Upper lobe of right lung (tissue), 1 donor: Measurements from ENCODE around the gene GLIS1. TPM values are rescaled to one million over a fixed set of nuclear protein-coding genes. Genes with fewer than 3 reads are reported as not detected.

ENCODE experiments used
- ATAC-seq: fragments of 200-7000 bp; cut with Tn5 transposase; one replicate; pipeline ENCODE4 v1.9.1; 2020; ENCODE audit warnings: mild to moderate bottlenecking, moderate library complexity
- DNase-seq: peaks from one replicate; pipeline ENCODE4 v3.0.0-alpha.2; 2020
- H3K27ac ChIP-seq: fragments of 200-600 bp; one replicate; pipeline ENCODE4 v1.8.0; 2022
- H3K27me3 ChIP-seq: fragments of 200-600 bp; one replicate; pipeline ENCODE4 v1.8.0; 2022; ENCODE audit warnings: mild to moderate bottlenecking
- H3K36me3 ChIP-seq: fragments of 200-600 bp; one replicate; pipeline ENCODE4 v1.8.0; 2022
- H3K4me1 ChIP-seq: fragments of 200-600 bp; one replicate; pipeline ENCODE4 v1.8.0; 2022
- H3K4me3 ChIP-seq: fragments of 200-600 bp; one replicate; pipeline ENCODE4 v1.8.0; 2022; ENCODE audit warnings: mild to moderate bottlenecking
- H3K9me3 ChIP-seq: fragments of 200-600 bp; one replicate; pipeline ENCODE4 v1.8.0; 2022
- intact Hi-C: fragments of 100-400 bp; cut with DNase I; formaldehyde crosslinking; loops from one replicate; pipeline ENCODE4 v1.11.0; 2022
- total RNA-seq: library from RNA; stranded (reverse); fragmentation: NEBNext Ultra II Directional; extraction: Animal tissue kit (Norgen Biotek cat#: 25700); gene quantifications from one replicate; pipeline ENCODE4 v1.2.1, GENCODE V29; 2021
- TF ChIP-seq, protein P1 (sequence below): fragments of 200-600 bp; IDR thresholded peaks from one replicate; pipeline ENCODE4 v1.8.0; 2022; ENCODE audit warnings: antibody characterized with exemption
- donor health status: DM: no; HTN: yes; CAD: no; lungs with severe emphysema.

The GLIS1 gene
- total RNA-seq, 1 donor from 2014 or later, result 0.14 TPM

DNA sequence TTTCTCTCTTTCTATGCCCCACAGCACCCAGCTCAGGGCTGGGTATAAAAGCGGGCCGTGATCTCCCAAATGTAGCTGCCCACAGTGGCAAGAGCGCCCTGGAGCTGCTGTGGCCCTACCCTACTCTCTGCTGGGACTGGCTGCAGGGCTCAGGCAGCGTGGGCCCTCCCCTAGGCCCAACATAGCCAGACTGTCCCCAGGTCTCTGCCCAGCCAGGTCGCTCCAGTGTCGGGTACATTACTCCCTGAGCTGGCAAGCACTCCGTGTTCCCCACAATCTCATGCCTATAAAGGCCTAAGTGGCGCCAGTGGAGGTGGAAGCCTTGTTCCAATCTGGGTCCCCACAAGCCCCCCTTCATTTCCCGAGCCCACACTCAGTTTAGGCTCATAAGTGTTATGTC lies 66.2 kb downstream of the GLIS1 start:
- Histone ChIP-seq H3K4me1 (no peaks in the 10 kb centered on the region), H3K27ac (no peak overlapping the region), H3K9me3 (no peaks in the 10 kb centered on the region), H3K36me3 (no peaks in the 10 kb centered on the region), H3K4me3 (no peak overlapping the region), H3K27me3 (no peaks in the 10 kb centered on the region)
- DNase-seq (no peak), ATAC-seq (no peak)
- intact Hi-C loops, result no loop called here
- TF ChIP-seq, protein P1, sequence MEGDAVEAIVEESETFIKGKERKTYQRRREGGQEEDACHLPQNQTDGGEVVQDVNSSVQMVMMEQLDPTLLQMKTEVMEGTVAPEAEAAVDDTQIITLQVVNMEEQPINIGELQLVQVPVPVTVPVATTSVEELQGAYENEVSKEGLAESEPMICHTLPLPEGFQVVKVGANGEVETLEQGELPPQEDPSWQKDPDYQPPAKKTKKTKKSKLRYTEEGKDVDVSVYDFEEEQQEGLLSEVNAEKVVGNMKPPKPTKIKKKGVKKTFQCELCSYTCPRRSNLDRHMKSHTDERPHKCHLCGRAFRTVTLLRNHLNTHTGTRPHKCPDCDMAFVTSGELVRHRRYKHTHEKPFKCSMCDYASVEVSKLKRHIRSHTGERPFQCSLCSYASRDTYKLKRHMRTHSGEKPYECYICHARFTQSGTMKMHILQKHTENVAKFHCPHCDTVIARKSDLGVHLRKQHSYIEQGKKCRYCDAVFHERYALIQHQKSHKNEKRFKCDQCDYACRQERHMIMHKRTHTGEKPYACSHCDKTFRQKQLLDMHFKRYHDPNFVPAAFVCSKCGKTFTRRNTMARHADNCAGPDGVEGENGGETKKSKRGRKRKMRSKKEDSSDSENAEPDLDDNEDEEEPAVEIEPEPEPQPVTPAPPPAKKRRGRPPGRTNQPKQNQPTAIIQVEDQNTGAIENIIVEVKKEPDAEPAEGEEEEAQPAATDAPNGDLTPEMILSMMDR, result no peak

DNA sequence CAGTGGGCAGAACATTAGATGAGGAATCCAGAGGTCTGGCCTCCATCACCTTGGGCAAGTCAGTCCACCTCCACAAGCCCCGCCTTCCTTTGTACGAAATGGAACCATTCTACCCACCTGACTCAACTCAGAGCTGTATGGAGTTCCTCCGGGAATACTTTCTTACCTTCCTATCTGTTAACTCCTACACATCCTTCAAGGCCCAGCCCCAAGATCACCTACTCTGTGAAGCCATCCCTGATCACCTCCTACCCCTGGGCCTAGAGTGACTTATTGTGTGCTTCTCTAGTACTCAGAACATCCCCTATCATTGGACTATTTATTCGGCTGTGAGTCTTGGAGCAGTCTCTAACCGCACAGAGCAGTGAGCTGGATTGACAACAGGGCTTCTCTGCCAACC lies 66.7 kb downstream of the GLIS1 start:
- Histone ChIP-seq H3K27me3 (no peaks in the 10 kb centered on the region), H3K4me3 (no peak overlapping the region), H3K9me3 (no peaks in the 10 kb centered on the region), H3K4me1 (no peaks in the 10 kb centered on the region), H3K27ac (no peak overlapping the region), H3K36me3 (no peaks in the 10 kb centered on the region)
- ATAC-seq (no peak), DNase-seq (no peak)
- intact Hi-C loops, result no loop called here
- TF ChIP-seq, protein P1, result no peak

DNA sequence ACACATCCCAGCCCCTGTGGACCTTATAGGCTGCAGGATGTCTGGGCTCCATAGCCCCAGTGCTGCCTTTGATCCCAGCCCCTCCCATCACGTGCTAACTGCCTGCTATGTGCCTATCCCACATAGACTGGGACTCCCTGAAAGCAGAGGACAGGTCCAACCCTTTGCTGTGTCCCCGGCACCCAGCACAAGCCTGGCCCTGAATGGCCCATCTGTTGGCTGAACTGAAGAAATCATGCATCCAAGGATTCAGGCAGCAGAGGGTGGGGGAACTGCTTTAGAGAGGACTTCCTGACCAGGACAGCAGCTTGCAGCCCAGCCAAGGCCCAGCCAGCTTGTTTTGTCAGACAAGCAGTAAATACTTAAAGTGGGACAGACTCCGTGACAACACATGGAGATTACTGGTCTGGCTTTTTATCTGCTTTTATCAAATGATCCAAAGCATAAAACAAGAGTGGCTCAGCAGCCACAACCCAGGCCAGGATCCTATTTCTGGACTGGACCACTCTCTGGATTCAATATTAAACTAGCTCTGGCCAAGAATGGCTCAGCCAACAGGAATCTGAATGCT lies 69.3 kb downstream of the GLIS1 start:
- Histone ChIP-seq H3K4me3 (no peak overlapping the region), H3K27me3 (no peaks in the 10 kb centered on the region), H3K4me1 (no peaks in the 10 kb centered on the region), H3K9me3 (no peaks in the 10 kb centered on the region), H3K27ac (no peak overlapping the region), H3K36me3 (no peaks in the 10 kb centered on the region)
- DNase-seq (no peak), ATAC-seq (peak; percentile 8)
- intact Hi-C loops, result no loop called here
- TF ChIP-seq, protein P1, result no peak

DNA sequence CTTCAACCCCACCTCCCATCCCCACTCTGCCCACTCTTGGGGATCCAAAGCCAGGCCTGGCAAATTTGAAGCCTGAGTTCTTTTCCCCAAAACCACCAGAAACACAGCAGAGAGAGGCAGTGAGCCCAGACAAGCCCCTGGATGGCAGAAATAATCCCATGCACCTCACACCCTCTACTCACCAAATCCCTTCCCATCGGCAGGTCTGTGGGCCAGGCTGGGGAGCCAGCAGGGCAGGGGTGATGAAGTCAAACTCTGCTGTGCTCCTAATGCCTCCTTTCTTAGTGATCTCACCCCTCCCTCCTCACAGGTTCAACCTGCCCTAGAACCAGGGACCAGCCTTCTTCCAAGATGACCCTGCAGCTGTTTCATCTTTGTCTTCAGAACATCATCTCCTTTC lies 72.4 kb downstream of the GLIS1 start:
- H3K4me1 ChIP-seq, result no peaks in the 10 kb centered on the region
- intact Hi-C loops, result no loop called here
- no peaks in the 10 kb centered on the region for H3K9me3 ChIP-seq
- no peak for DNase-seq
- H3K4me3 ChIP-seq, result no peak overlapping the region
- ATAC-seq, result no peak
- TF ChIP-seq, protein P1, result no peak
- no peaks in the 10 kb centered on the region for H3K27me3 ChIP-seq
- H3K27ac ChIP-seq, result no peak overlapping the region
- H3K36me3 ChIP-seq, result no peaks in the 10 kb centered on the region

DNA sequence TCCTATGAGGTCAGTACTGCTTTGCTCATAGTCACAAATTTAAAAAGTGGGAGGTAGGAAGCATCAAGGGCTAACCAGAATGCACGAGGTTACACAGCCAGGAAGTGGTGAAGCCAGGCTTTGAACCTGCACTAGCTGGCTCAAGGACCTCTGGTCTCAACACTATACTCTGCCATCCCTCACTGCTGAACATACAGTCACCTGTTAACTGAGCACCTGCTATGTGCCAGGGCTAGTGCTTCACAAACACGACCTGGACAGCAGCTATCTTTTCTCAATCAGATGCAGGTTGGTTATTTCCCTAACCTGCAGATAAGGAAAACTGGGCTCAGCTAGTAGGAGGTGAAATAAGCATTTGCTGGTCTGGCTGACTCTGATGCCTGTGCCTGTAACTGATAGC lies 73.0 kb downstream of the GLIS1 start:
- Histone ChIP-seq H3K27me3 (no peaks in the 10 kb centered on the region), H3K27ac (no peak overlapping the region), H3K9me3 (no peaks in the 10 kb centered on the region), H3K4me1 (no peaks in the 10 kb centered on the region), H3K36me3 (no peaks in the 10 kb centered on the region), H3K4me3 (no peak overlapping the region)
- intact Hi-C loops, result no loop called here
- TF ChIP-seq, protein P1, result no peak
- ATAC-seq (no peak), DNase-seq (no peak)
